GM10847 (cell line): ENCODE measurements around the gene CDH4.

Experiments
- POLR2A ChIP-seq: IDR thresholded peaks from 2 replicates; pipeline ENCODE4 v1.6.1; 2011; ENCODE audit not compliant: insufficient read length; ENCODE audit errors: extremely low read depth

CDH4 gene

DNA sequence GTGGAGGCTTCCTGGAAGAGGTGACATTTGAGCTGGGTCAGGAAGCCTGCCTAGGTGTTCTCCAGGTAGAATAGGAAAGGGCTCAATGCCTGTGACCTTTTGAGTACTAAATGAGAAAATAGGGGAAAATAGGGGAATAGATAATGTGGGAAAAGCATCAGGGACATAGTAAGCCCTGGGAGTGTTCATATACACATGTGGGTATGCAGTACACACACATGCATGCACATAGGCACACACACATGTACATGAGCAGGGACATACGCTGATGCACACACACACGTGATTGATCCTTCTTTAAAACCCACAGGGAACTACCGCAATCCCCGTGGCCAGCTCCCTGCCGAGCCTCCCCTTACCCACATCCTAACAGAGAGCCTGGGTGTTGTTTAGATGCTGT is 351.7 kb downstream of the CDH4 start:
- TF ChIP-seq POLR2A, result no peak

DNA sequence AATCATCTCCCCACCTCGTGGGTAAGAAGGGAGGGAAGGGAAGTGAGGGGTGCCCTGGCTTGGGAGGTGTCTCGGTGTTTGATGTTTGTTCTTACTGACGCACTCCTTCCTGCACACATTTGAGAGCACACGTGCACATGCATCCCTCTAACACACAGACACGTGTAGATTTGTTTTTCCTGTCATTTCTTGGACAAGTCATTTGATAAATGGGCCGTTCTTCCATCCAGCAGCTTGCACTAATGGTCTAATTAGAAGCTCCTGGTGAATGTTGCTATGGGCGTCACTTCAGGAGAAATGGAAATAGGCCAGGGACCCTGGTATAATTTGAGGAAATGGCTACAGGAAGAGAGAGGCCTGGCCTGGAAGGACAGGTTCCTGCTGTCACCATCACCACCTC is 352.5 kb downstream of the CDH4 start:
- TF ChIP-seq POLR2A, result no peak

- TF ChIP-seq POLR2A, result no peak
Measured at GRCh38 chr20:61605283-61605682, 353.2 kb downstream of the CDH4 start.

DNA sequence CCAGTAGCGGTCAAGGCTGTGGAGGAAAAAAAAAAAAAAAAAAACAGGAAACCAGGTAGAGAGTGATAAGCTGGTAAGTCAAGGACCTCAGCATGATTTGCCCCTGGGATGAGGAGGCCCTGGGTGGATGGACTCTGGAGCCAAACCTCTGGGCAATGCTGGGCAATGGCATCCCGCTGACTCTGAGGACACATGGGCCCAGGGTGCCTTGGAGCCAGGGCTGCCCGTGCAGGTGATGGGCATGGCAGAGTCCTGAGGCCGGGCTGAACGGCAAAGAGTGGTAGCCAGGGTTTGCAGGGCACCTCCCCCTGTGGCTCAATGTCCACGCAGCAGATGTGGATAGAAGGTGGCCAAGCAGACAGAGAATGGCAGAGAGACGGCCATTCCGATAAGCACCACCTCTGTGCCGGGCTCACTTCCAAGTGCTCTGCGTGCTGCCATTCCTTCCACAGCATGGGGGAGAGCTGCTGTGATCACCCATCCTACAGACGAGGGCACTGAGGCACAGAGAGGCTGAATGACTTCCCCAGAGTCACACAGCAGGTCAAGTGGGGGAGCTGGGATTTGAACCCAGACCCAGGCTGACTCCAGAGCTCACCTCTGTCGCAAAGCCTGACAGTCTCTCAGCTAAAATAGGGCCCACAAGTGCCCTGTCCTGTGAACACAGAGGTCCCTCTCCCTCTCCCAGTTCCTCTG is 353.9 kb downstream of the CDH4 start:
- TF ChIP-seq POLR2A, result no peak

DNA sequence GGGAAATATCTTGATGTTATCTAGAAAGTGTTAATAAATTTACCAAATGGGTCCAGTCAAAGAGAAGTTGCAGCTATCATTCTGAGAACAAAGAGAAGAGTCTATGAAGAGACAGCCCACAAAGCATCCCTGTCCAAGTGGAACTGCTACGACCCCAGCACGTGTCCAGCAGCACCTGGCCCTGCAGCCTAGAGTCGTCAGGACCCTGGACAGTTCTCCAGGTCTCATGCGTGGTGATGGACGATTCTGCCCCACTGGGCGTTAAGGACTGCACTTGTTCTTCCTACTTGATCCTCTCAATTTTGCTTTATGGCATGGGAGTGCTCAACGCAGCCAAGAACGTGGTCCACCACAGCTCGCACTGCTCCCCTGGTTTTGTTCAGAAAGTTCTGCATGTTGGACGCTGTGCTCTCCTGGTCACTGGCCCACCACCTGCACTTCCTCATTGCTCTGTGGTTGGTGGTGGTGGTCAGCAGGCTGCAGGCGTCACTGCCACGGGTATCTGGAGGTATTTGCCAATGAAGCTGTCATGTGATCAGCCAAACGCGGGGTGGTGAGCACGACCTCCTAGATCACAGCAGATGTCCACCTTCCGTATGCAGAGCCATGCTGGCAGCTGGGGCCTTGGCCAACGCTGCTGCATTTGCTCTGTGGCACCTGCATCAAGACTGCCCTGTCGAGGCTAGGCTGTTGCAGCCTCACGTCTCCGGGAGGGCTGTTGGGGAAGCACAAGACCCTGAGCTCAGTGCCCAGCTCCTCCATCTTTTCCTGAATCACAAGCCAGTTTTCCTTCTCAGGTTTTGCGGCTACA is 356.4 kb downstream of the CDH4 start:
- TF ChIP-seq POLR2A, result no peak

- TF ChIP-seq POLR2A, result no peak
Measured at GRCh38 chr20:61609461-61609860, 357.4 kb downstream of the CDH4 start.

- TF ChIP-seq POLR2A, result no peak
Measured at GRCh38 chr20:61611401-61612180, 359.5 kb downstream of the CDH4 start.

- TF ChIP-seq POLR2A, result no peak
Measured at GRCh38 chr20:61613917-61614705, 362.1 kb downstream of the CDH4 start.

DNA sequence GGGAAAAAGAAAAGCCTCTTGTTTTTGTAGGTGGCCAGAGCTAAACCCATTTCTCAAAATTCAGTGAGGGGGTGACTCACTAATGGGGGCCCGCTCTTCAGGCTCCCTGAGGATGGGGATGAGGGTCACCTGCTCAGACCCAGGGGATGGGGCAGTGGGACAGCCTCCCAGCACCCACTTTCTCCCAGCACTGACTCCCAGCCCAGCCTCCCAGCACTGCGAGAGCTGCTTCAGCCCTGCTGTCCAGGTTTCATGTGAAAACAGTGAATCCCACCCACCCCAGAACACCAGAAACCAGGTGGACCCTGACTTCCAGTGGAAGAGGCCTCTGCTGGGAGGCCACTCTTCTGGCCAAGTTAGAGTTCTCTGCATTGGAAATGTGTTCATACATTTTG is 362.6 kb downstream of the CDH4 start:
- TF ChIP-seq POLR2A, result no peak

DNA sequence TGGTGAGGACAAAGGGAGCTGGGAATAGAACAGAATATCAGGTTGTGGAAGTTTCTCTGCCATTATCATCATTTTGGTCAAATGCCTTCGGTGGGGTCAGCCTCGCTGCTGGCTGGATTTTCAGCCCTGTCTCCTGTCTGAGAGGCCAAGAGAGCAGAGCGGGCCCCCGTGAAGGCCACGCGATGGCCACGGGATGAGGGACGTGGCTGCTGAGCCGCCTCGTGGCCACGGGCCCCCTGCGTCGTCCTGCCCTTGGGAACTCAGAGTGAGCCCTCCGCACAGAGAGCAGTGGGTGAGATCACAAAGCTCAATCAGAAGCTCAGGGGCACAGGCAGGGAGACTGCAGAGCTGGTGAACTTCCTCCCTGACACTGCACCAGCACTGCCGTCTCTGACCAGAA is 363.7 kb downstream of the CDH4 start:
- no peak for TF ChIP-seq POLR2A

GRCh38 chr20:61619751-61620150 is 367.7 kb downstream of the CDH4 start:
- no peak for TF ChIP-seq POLR2A

GRCh38 chr20:61620174-61620573 is 368.1 kb downstream of the CDH4 start:
- TF ChIP-seq POLR2A, result no peak

- TF ChIP-seq POLR2A, result no peak
Measured at GRCh38 chr20:61621035-61621730, 369.1 kb downstream of the CDH4 start.

- no peak for TF ChIP-seq POLR2A
Measured at GRCh38 chr20:61621852-61622251, 369.8 kb downstream of the CDH4 start.

- no peak for TF ChIP-seq POLR2A
Measured at GRCh38 chr20:61623451-61623850, 371.4 kb downstream of the CDH4 start.

DNA sequence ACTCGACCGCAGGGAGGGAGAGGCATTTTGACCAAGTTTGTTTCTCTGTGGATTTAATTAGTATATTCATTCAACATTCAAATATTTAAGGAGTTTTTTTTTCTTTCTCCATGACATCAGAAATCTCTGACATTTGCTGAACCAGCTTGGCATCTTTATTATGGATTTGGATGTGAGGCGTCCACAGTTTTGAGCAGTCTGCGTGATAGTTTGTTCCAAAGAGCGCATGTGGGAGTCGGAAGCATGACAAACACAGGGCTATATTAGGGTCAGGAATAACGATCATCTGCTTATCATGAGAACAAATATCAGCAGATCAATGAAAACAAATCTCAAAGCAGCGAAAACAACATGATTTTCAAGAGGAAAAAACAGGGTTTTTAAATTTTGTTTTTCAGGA is 373.2 kb downstream of the CDH4 start:
- TF ChIP-seq POLR2A, result no peak
